D721Med (cell line): Measurements from ENCODE around the gene GBE1.

ENCODE experiments used
- DNase-seq: peaks from one replicate; pipeline ENCODE4 v3.0.0; 2011; ENCODE audit warnings: low spot score; ENCODE audit not compliant: insufficient read length
- FAIRE-seq: peaks from 2 replicates; lab custom pipeline; 2011; peaks lifted over from hg19 to GRCh38; lab: Jason Lieb, UNC
- CTCF ChIP-seq: IDR thresholded peaks from 2 replicates; pipeline ENCODE4 v1.5.1; 2012; ENCODE audit warnings: mild to moderate bottlenecking, control low read depth; ENCODE audit not compliant: insufficient read depth; ENCODE audit errors: missing control alignments

GBE1 gene

GRCh38 chr3:81660036-81660435, 101.4 kb downstream of the GBE1 start:
- FAIRE-seq = no peak
- no peak for DNase-seq
- TF ChIP-seq CTCF = no peak

DNA sequence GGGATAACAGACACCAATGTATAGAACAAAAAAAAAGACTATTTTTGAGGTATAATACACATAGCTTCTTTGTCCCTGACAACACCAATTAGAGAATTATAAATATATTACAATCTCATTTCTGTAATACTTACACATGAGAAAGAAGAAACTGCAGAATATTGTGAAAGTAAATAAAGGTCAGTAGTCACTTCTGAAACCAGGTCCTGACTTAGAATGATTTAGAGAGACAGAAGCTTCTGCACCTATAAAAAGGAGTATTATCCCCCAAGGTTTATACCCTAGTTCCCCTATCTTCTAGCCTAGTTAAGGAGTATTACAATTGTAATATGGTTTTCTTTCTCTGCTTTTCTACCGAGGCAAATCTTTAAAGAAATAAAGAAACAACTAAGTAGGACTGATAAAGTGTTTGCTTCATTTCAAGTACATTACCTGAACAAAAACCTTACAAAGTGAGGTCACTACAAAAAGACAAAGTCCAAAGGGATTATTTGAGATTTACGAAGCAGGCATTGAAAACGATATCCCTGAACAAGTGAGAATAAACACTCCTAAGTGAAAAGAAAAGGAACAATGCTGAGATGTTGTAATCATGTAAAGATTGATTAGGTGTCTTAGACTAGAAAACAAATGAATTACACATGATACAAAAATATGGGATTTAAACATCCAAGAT, 103.0 kb downstream of the GBE1 start:
- DNase-seq (no peak), FAIRE-seq (peak; percentile 79)
- TF ChIP-seq CTCF = no peak

GRCh38 chr3:81651139-81651538, 110.3 kb downstream of the GBE1 start:
- TF ChIP-seq CTCF = no peak
- DNase-seq (no peak), FAIRE-seq (no peak)

GRCh38 chr3:81650187-81650586, 111.3 kb downstream of the GBE1 start:
- TF ChIP-seq CTCF = no peak
- no peak for FAIRE-seq
- DNase-seq = no peak

DNA sequence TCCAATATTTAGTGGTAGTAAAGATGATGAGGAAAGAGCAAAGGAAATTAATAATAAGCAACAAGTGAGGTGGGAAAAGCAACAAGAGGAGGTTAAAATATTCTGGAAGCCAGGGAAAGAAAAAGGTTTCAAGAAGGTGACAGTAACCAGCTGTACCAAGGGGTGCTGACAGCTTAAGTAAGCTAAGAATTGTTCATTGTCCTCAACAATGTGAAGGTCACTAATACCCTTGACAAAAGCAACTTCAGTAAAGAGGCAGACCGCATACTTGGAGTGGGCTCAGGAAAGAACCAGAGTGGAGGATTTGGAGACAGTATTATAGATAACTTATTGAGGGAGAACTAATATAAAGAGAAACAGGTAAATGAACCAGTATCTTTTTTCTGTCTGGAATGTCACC, 116.2 kb downstream of the GBE1 start:
- DNase-seq (no peak), FAIRE-seq (no peak)
- no peak for TF ChIP-seq CTCF

DNA sequence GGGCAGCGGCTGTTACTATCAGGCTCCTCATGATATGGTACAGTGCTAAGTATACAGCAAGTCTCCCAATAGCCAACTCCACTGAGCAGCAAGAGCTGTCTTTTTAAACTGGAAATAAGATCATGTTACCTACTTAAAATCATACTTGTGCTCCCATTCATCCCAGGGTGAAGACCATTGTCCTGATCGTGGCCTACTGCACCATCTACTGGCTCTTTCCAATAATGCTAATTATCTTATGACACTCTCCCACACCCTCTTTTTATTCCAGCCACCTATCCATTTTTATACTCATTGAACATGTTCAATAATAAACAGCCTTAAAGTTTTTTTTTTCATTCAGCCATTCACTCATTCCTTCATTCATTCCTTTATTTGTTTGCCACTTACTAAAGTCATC, 117.7 kb downstream of the GBE1 start:
- no peak for DNase-seq
- peak; percentile 71 for TF ChIP-seq CTCF
- FAIRE-seq = peak; percentile 92

GRCh38 chr3:81638480-81638879, 123.0 kb downstream of the GBE1 start:
- FAIRE-seq = no peak
- TF ChIP-seq CTCF = no peak

More at GRCh38 chr3:81638480-81638879, 123.0 kb downstream of the GBE1 start:
- DNase-seq = no peak
